HG02623 (cell line): ENCODE data around the gene SLU7.
"Not testable (repeated sequence)": the region's sequence is repeated elsewhere in the genome, so short reads cannot be mapped to it uniquely, and the experiment has no call there.

Source experiments
- ATAC-seq: cut with Tn5 transposase; IDR thresholded peaks from one replicate; pipeline ENCODE4 v1.9.1; 2021; ENCODE audit warnings: moderate library complexity; ENCODE audit not compliant: unreplicated experiment

SLU7 gene

GRCh38 chr5:160451281-160451680, 32.4 kb upstream of the SLU7 start:
- no peak for ATAC-seq

- ATAC-seq = peak; percentile 49
Observed at GRCh38 chr5:160450164-160450932, 31.5 kb upstream of the SLU7 start.

GRCh38 chr5:160449458-160449857, 30.6 kb upstream of the SLU7 start:
- ATAC-seq = no peak

- no peak for ATAC-seq
Observed at GRCh38 chr5:160448886-160449285, 30.0 kb upstream of the SLU7 start.

GRCh38 chr5:160445751-160446150, 26.9 kb upstream of the SLU7 start:
- ATAC-seq = no peak

GRCh38 chr5:160445132-160445531, 26.3 kb upstream of the SLU7 start:
- peak; percentile 25 for ATAC-seq

GRCh38 chr5:160444407-160444806, 25.5 kb upstream of the SLU7 start:
- ATAC-seq = no peak

- ATAC-seq = peak; percentile 14
Observed at GRCh38 chr5:160442824-160443431, 24.0 kb upstream of the SLU7 start.

GRCh38 chr5:160441311-160441781, 22.5 kb upstream of the SLU7 start:
- peak; percentile 32 for ATAC-seq

GRCh38 chr5:160439205-160439600, 20.3 kb upstream of the SLU7 start:
- peak; percentile 46 for ATAC-seq

GRCh38 chr5:160438316-160439204, 19.7 kb upstream of the SLU7 start:
- peak; percentile 24 for ATAC-seq

GRCh38 chr5:160437271-160437670, 18.4 kb upstream of the SLU7 start:
- ATAC-seq = no peak

GRCh38 chr5:160436661-160437060, 17.8 kb upstream of the SLU7 start:
- not testable (repeated sequence) for ATAC-seq

GRCh38 chr5:160436017-160436416, 17.1 kb upstream of the SLU7 start:
- ATAC-seq = no peak

- no peak for ATAC-seq
Observed at GRCh38 chr5:160435532-160435931, 16.7 kb upstream of the SLU7 start.

GRCh38 chr5:160434022-160434531, 15.2 kb upstream of the SLU7 start:
- peak; percentile 77 for ATAC-seq

GRCh38 chr5:160432787-160433186, 13.9 kb upstream of the SLU7 start:
- no peak for ATAC-seq

GRCh38 chr5:160432196-160432595, 13.3 kb upstream of the SLU7 start:
- no peak for ATAC-seq

- ATAC-seq = no peak
Observed at GRCh38 chr5:160427607-160428006, 8.7 kb upstream of the SLU7 start.

GRCh38 chr5:160423099-160423498, 4.2 kb upstream of the SLU7 start:
- ATAC-seq = no peak

GRCh38 chr5:160421625-160422258, 2.9 kb upstream of the SLU7 start, which contains the start of gene PTTG1:
PTTG1 (plus strand) TSS chr5:160421855; CDS start chr5:160422313, 458 bp downstream.
- peak; percentile 65 for ATAC-seq
